Measurements from ENCODE around the gene UCK1. TPM values are rescaled to one million over a fixed set of nuclear protein-coding genes. Genes with fewer than 3 reads are reported as not detected.
A peak's percentile ranks its signal among the peaks of the same experiment; 100 is the strongest.

UCK1 gene
- total and polyA plus RNA-seq, 2 of the 13 experiments (the other 11 are each of a cell fraction or from before 2014, with no cell fraction given) = 11.0 to 24.1 TPM

DNA sequence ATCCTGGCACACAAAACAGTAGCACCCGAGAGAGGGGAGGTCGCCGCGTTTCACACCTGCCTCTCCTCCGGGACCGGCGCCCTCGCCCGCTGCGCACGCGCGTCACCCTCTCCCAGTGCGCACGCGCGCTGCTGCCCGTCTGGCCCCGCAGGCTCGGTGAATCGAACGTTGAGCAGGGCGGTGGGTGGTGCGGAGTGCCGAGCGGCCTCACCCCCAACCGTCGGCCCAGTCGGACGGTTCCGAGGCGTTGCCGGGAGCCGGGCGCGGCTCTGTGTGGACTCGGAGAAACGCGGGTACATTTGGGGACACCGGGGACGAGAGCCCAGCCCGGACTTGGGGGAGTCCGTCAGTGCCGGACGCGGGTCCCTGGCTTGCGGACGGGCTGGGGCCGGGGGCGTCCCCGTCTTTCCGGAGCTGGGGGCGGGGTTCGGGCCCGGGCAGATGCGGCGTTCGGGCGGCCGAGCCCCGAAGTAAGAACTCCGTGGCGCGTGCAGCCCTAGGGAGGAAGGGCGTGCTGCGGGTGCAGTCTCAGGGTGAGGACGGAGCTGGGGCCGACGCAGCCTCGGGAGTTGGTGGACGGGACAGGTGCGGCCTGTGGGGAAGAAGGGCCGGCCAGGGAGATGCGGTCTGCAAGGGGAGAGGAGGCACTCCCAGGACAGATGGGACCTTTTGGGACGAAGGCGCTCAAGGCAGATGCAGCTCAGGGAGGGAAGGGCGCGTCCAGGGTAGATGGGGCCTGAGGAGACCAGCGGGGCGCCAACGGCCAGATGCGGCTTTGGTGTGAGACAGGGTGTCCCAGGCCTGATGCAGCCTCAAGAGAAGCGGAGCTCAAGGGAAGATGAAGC lies 28.1 kb downstream of the UCK1 start, which contains the start of gene POMT1 (continued):
- TF ChIP-seq TAF15 (IDR thresholded peaks at IDR 0.05; ENCODE audit: low read depth, low read length, poor library complexity, severe bottlenecking) = no peak
- TF ChIP-seq SP5 (CRISPR knock-in tag; IDR thresholded peaks at IDR 0.05; ENCODE audit: borderline replicate concordance, low read depth) = peak; percentile 35; the same call in 1 of the 2 replicates
- TF ChIP-seq HDAC2 (CRISPR knock-in tag; IDR thresholded peaks at IDR 0.05) = peak; percentile 54; the same call in 1 of the 2 replicates
- no peak for TF ChIP-seq DR1 (CRISPR knock-in tag; IDR thresholded peaks at IDR 0.05)
- no peak for TF ChIP-seq CEBPB (IDR thresholded peaks at IDR 0.05; ENCODE audit: borderline replicate concordance, low read depth, low read length)
- peak; percentile 96 for TF ChIP-seq SRF (IDR thresholded peaks at IDR 0.05; ENCODE audit: low read depth, low read length)
- peak; percentile 45 for TF ChIP-seq DRAP1 (CRISPR knock-in tag; IDR thresholded peaks at IDR 0.05)
- TF ChIP-seq CEBPG (CRISPR knock-in tag; IDR thresholded peaks at IDR 0.05) = 0 out of 2 replicates have a peak, but pooled peaks have one; percentile 21
- peak; percentile 37; the same call in 1 of the 2 replicates for TF ChIP-seq ZNF614 (CRISPR knock-in tag; IDR thresholded peaks at IDR 0.05; ENCODE audit: borderline replicate concordance)
- TF ChIP-seq NFYC (CRISPR knock-in tag; IDR thresholded peaks at IDR 0.05) = 0 out of 2 replicates have a peak, but pooled peaks have one; percentile 18
- TF ChIP-seq, protein P1, sequence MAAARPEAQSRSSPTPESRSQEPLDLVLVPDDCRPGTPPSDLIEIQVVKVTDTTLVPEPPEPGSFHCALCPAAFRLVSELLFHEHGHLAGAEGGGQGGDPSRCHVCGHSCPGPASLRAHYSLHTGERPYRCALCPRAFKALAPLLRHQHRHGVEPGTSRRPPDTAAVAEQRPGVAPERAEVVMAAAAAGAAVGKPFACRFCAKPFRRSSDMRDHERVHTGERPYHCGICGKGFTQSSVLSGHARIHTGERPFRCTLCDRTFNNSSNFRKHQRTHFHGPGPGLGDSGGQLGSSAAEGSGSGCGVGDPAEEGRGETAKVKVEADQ (CRISPR knock-in tag; IDR thresholded peaks at IDR 0.05; ENCODE audit: borderline replicate concordance) = no peak
- TF ChIP-seq ZNF350 (CRISPR knock-in tag; IDR thresholded peaks at IDR 0.05; ENCODE audit: borderline replicate concordance, low read depth) = peak; percentile 86
- no peak for TF ChIP-seq NR2F2 (IDR thresholded peaks at IDR 0.05; ENCODE audit: borderline replicate concordance, low read depth)
- TF ChIP-seq MYNN (CRISPR knock-in tag; IDR thresholded peaks at IDR 0.05; ENCODE audit: low read depth) = no peak
- TF ChIP-seq, protein P2, sequence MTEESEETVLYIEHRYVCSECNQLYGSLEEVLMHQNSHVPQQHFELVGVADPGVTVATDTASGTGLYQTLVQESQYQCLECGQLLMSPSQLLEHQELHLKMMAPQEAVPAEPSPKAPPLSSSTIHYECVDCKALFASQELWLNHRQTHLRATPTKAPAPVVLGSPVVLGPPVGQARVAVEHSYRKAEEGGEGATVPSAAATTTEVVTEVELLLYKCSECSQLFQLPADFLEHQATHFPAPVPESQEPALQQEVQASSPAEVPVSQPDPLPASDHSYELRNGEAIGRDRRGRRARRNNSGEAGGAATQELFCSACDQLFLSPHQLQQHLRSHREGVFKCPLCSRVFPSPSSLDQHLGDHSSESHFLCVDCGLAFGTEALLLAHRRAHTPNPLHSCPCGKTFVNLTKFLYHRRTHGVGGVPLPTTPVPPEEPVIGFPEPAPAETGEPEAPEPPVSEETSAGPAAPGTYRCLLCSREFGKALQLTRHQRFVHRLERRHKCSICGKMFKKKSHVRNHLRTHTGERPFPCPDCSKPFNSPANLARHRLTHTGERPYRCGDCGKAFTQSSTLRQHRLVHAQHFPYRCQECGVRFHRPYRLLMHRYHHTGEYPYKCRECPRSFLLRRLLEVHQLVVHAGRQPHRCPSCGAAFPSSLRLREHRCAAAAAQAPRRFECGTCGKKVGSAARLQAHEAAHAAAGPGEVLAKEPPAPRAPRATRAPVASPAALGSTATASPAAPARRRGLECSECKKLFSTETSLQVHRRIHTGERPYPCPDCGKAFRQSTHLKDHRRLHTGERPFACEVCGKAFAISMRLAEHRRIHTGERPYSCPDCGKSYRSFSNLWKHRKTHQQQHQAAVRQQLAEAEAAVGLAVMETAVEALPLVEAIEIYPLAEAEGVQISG (CRISPR knock-in tag; IDR thresholded peaks at IDR 0.05) = peak; percentile 72; the same call in 1 of the 2 replicates
- TF ChIP-seq ZNF317 (CRISPR knock-in tag; IDR thresholded peaks at IDR 0.05) = no peak
- peak; percentile 43 for TF ChIP-seq SKI (IDR thresholded peaks at IDR 0.05; ENCODE audit: partially characterized antibody)
- TF ChIP-seq, protein P3, sequence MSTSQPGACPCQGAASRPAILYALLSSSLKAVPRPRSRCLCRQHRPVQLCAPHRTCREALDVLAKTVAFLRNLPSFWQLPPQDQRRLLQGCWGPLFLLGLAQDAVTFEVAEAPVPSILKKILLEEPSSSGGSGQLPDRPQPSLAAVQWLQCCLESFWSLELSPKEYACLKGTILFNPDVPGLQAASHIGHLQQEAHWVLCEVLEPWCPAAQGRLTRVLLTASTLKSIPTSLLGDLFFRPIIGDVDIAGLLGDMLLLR (CRISPR knock-in tag; IDR thresholded peaks at IDR 0.05) = peak; percentile 57; the same call in 1 of the 2 replicates
- peak; percentile 17 for TF ChIP-seq ZBTB38 (CRISPR knock-in tag; IDR thresholded peaks at IDR 0.05)
- no peak for TF ChIP-seq E2F1 (CRISPR knock-in tag; IDR thresholded peaks at IDR 0.05)
- peak; percentile 85; the same call in 1 of the 2 replicates for TF ChIP-seq ZFP90 (CRISPR knock-in tag; IDR thresholded peaks at IDR 0.05; ENCODE audit: borderline replicate concordance)
- peak; percentile 58; the same call in 1 of the 2 replicates for TF ChIP-seq ZNF768 (CRISPR knock-in tag; IDR thresholded peaks at IDR 0.05)
- no peak for TF ChIP-seq ATF7 (IDR thresholded peaks at IDR 0.05)
- TF ChIP-seq ATF7 (CRISPR knock-in tag; IDR thresholded peaks at IDR 0.05) = 0 out of 2 replicates have a peak, but pooled peaks have one; percentile 40

Measured in HepG2 (cell line).